GM18505 (cell line): Measurements from ENCODE around the gene BOLL.
"Not testable (repeated sequence)": the region's sequence is repeated elsewhere in the genome, so short reads cannot be mapped to it uniquely, and the experiment has no call there.

Source experiments
- ATAC-seq: cut with Tn5 transposase; IDR thresholded peaks from one replicate; pipeline ENCODE4 v1.9.1; 2021; ENCODE audit not compliant: unreplicated experiment
- POLR2A ChIP-seq: IDR thresholded peaks from 4 replicates; pipeline ENCODE4 v1.6.1; 2011; ENCODE audit warnings: borderline replicate concordance; ENCODE audit not compliant: insufficient read depth, insufficient read length; ENCODE audit errors: extremely low read depth

The BOLL gene

DNA sequence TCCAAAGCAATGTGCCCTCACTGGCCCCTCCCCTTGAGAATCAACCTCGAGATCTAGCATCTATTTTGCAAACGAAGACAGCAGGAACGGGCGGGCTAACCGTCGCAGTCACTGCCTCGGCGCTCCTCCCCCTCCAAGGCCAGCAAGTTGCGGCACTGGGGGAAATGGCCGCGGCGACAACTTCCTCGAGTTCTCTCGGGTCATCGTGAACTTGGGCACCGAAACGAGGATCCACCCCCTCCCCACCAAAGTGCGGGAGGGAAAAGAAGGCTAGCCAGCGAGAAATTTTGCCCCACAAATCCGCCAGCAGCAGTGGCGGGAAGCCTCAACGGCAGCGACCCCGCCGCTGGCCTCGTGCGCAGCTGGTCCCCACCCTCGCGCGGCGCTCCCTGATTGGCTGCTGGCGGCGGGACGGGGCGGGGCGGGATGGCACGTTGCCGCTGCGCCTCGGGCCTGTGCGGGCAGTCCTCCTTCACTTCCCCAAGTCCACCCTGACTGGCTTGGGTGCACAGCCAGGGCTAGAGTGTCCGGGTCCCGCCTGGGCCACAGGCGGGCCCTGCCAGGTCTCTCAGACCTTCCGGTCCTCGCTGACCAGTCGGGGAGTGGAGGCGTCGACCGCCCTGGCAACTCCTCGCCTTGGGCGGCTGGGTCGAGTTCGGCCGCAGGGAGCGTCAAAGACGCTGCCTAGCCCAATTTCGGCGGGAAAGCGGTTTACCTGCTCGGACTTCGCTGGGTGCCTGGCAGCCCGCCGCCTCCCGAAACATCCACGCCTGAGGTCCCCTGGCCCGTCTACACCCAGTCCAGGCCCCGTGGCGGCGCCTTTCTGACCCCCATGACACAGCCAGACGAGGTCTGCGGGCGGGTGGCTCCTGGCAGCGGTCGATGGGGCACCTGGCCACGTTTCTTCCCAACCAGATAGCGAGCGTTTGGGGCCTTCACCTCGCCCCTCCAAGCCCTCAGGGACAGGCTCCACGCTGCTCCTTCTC lies at the start of gene BOLL:
Gene BOLL (minus strand): TSS at position 364 of the 986 bp plus-strand sequence. CDS start 3,469 bp downstream, outside the sequence.
- TF ChIP-seq POLR2A, result no peak
- ATAC-seq, result no peak

- ATAC-seq, result not testable (repeated sequence)
Measured at GRCh38 chr2:197834771-197835170, 49.7 kb upstream of the BOLL start.

DNA sequence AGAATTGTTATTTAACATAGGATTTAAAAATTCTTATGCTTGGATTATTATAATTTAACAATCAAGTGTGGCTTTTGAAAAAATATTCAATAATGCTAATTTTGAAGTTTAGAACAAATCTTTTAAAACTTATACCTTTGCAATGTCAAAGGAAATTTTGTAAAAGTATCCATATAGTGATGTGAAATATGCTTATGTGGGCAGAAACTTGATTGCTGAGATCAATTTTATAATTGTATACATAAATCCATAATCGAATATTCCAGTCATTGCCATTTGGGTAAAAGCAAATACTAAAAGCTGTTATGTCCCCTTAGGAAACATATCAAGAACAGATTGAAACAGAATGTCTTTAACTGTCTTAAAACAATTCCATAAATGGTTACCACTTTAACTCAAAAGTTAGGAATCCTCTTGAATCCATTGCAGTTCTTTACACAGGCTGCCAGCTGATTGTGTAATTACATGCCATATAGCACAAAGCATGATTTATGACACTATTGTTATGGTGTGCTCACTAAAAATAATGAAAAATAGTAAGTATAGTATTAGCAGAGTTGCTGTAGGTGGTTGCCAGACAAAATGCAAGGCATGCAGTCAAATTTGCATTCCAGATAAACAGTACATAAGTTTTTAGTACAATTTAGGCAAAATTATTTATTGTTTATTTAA lies 43.5 kb upstream of the BOLL start:
- TF ChIP-seq POLR2A, result no peak
- ATAC-seq, result no peak

- no peak for ATAC-seq
- no peak for TF ChIP-seq POLR2A
Measured at GRCh38 chr2:197827618-197828017, 42.5 kb upstream of the BOLL start.

GRCh38 chr2:197822333-197822732 lies 37.2 kb upstream of the BOLL start:
- no peak for TF ChIP-seq POLR2A

DNA sequence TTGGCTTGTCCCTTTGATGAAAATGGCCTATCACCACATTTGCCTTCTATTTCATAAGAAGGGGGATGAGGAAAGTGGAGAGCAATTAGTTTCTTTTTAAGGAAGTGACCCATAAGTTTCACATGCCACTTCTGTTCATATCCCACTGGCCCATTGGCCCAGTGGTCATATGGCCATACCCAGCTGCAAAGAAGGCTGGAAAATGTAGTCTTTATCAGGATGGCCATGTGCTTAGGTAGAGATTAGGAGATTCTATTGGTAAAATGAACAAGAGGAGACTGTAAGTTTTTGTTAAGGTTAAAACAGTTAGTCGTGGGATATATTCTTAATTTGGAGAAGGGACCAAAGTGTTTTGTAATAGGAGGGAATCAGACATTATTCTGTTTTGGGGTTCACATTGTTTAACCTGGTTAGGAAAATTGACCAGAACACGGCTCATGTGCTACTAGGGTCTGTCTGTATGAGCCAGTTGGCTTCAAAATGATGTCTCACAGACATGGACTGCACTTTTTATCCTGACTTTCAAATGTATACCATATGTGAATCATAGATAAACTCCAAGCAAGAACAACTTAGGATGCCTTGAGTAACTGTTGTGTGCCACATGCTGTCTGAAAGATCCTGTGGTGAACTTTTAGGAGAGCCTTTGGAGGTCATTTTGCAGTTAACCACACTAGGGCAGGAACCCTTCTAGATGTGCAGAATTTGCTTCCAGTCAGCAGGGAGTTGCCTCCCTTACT lies 36.6 kb upstream of the BOLL start:
- no peak for TF ChIP-seq POLR2A
- ATAC-seq, result no peak

More at GRCh38 chr2:197822333-197822732, 37.2 kb upstream of the BOLL start:
- ATAC-seq, result no peak

GRCh38 chr2:197814526-197814925 lies 29.4 kb upstream of the BOLL start:
- TF ChIP-seq POLR2A, result no peak
- no peak for ATAC-seq

- no peak for TF ChIP-seq POLR2A
- no peak for ATAC-seq
Measured at GRCh38 chr2:197813093-197813787, 28.1 kb upstream of the BOLL start.

DNA sequence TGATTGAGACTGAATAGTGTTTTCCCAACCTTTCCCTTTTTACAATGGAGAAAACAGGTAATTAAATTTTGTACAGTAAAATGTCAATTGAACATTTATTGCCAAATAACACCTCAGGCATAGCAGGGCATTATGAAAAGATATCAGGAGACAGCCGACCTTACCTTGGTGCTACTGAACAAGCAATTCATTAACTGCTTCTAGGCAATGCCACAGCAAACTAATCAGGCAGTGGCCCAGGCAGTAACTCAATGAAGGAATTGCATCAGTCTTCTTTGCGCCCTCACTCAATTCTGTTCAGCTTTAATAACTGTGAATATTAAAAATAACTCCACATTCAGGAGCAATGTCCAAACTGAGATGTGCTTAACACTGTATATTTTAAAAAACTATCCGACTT lies 25.4 kb upstream of the BOLL start:
- TF ChIP-seq POLR2A, result no peak
- no peak for ATAC-seq

DNA sequence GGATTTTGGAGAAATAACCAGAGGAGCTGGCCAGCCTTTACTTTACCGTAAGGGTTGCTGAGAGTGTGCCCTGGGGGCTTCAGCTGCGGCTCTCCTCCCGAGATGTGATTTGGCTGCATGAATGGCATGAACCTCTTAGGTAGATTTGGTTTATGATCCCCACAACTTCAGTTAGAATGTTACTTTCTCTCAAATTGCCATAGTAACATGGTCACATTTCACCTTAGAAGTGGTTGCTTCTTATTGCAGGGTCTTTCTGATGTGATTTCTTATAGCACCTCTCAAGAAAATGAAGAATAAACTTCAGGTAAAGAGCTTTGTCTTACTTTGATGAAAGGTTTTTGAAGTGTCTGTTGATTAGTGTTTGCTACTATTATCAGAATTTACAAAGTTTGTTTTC lies 24.9 kb upstream of the BOLL start:
- no peak for ATAC-seq
- TF ChIP-seq POLR2A, result no peak

DNA sequence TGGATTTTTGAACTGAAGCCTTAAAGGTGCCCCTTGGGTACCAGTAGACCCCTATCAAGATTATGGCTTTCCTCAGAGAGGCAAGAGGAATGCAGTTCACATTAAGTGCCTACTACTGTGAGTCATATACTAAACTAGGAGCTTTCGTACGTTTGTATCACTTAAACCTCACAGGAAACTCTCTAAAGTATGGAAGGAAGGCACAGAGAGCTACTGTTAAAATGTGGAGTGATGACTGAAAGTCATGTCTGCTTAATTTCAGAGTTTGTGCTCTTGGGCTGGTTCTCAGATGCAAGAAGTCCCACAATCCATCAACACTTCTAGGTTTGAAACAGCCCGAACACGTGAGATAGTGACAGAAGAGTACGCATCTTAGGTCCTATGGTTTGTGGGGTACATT lies 23.9 kb upstream of the BOLL start:
- TF ChIP-seq POLR2A, result no peak
- no peak for ATAC-seq

DNA sequence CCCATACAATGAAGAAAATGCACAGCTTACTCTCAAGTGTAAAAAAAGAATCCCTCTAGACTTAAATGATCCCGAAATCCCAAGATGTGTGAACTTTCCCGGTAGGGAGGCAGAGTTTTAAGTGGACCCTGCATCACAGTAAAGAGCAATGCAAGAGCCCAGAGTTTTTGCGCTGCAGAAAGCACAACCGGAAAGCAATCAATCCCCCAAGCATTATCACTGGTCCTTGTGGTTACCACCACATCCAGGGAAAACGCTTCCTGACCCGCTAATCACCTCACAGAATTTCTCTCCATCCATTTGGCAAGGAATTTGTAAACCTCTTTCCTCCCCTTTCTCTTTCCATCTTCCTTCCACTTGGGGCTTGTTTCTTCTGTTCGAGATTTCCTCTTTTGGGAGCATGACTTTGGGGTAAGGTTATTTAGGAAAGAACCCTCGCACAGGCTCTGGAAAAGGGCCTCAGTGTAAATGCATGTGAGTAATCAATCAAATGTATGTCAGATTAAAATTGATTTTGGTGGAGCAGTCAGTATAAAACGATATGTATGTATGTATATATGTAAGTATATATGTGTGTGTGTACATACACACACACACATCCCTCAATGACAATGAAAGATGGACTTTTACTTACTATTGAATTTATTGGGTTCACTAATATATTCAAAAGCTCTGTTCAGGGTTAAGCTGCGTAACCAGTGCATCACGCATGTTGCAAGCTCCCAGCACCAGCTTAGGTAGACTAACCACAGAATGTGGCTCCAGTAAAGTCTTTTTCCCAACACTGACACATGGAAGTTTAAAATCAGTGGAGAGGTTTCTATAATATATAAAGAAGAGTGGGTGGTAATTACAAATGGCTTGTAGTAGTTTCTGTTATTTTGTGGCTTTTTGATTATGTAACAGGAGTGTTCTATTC lies 20.9 kb upstream of the BOLL start:
- no peak for ATAC-seq
- TF ChIP-seq POLR2A, result no peak
